IMR-90 (cell line): ENCODE results near the gene SKAP1.

Source experiments
- CEBPB ChIP-seq: IDR thresholded peaks from 2 replicates; pipeline ENCODE4 v1.6.1; 2012; ENCODE audit warnings: low read depth, low read length, improper control_type of control experiment
- POLR2A ChIP-seq: IDR thresholded peaks from 2 replicates; pipeline ENCODE4 v1.6.1; 2012; ENCODE audit warnings: mild to moderate bottlenecking, low read depth, low read length
- RAD21 ChIP-seq: IDR thresholded peaks from 2 replicates; pipeline ENCODE4 v1.6.1; 2012; ENCODE audit warnings: low read length, improper control_type of control experiment
- TF ChIP-seq, protein P1 (sequence below): conservative IDR thresholded peaks from 2 replicates; pipeline ENCODE4 v1.5.1; 2012; ENCODE audit warnings: mild to moderate bottlenecking, low read depth, low read length, improper control_type of control experiment
- TF ChIP-seq, protein P2 (sequence below): fragments of 150-350 bp; IDR thresholded peaks from 2 replicates; pipeline ENCODE4 v1.6.1; 2017; ENCODE audit warnings: mild to moderate bottlenecking, antibody characterized with exemption, low read length, low read depth
- TF ChIP-seq, protein P3 (sequence below): fragments of 150-350 bp; IDR thresholded peaks from 2 replicates; pipeline ENCODE4 v1.6.1; 2016; ENCODE audit warnings: low read depth, mild to moderate bottlenecking, low read length, moderate library complexity, borderline replicate concordance

DNA sequence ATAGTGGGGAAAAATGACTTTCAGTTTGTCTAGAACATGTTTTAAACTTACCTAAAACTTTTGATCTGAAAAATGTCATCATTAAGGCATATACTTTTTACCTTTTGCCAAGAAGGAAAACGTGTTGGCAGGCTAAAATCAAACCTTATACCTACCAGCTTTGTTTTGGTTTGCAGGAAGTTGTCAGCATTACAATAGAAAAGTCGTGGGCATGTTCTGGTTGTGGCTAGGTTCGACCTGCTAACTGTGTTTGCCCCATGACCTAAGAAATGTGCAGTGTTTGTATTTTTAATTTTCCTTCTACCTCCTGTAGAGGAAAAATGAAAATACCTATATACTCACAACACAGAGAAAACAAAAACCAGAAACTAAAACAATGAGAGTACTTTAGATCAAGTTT is 13.0 kb downstream of the SKAP1 start:
- TF ChIP-seq, protein P1, sequence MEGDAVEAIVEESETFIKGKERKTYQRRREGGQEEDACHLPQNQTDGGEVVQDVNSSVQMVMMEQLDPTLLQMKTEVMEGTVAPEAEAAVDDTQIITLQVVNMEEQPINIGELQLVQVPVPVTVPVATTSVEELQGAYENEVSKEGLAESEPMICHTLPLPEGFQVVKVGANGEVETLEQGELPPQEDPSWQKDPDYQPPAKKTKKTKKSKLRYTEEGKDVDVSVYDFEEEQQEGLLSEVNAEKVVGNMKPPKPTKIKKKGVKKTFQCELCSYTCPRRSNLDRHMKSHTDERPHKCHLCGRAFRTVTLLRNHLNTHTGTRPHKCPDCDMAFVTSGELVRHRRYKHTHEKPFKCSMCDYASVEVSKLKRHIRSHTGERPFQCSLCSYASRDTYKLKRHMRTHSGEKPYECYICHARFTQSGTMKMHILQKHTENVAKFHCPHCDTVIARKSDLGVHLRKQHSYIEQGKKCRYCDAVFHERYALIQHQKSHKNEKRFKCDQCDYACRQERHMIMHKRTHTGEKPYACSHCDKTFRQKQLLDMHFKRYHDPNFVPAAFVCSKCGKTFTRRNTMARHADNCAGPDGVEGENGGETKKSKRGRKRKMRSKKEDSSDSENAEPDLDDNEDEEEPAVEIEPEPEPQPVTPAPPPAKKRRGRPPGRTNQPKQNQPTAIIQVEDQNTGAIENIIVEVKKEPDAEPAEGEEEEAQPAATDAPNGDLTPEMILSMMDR: no peak
- TF ChIP-seq, protein P2, sequence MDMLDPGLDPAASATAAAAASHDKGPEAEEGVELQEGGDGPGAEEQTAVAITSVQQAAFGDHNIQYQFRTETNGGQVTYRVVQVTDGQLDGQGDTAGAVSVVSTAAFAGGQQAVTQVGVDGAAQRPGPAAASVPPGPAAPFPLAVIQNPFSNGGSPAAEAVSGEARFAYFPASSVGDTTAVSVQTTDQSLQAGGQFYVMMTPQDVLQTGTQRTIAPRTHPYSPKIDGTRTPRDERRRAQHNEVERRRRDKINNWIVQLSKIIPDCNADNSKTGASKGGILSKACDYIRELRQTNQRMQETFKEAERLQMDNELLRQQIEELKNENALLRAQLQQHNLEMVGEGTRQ: no peak
- TF ChIP-seq POLR2A (no peak), RAD21 (no peak), CEBPB (no peak)
- TF ChIP-seq, protein P3, sequence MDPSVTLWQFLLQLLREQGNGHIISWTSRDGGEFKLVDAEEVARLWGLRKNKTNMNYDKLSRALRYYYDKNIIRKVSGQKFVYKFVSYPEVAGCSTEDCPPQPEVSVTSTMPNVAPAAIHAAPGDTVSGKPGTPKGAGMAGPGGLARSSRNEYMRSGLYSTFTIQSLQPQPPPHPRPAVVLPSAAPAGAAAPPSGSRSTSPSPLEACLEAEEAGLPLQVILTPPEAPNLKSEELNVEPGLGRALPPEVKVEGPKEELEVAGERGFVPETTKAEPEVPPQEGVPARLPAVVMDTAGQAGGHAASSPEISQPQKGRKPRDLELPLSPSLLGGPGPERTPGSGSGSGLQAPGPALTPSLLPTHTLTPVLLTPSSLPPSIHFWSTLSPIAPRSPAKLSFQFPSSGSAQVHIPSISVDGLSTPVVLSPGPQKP: no peak
